ENCODE data around the gene RBBP8NL. TPM values are rescaled to one million over a fixed set of nuclear protein-coding genes. Genes with fewer than 3 reads are reported as not detected.
"Not testable (repeated sequence)": the region's sequence is repeated elsewhere in the genome, so short reads cannot be mapped to it uniquely, and the experiment has no call there.

The RBBP8NL gene
- polyA plus RNA-seq, 3 donors: not detected

DNA sequence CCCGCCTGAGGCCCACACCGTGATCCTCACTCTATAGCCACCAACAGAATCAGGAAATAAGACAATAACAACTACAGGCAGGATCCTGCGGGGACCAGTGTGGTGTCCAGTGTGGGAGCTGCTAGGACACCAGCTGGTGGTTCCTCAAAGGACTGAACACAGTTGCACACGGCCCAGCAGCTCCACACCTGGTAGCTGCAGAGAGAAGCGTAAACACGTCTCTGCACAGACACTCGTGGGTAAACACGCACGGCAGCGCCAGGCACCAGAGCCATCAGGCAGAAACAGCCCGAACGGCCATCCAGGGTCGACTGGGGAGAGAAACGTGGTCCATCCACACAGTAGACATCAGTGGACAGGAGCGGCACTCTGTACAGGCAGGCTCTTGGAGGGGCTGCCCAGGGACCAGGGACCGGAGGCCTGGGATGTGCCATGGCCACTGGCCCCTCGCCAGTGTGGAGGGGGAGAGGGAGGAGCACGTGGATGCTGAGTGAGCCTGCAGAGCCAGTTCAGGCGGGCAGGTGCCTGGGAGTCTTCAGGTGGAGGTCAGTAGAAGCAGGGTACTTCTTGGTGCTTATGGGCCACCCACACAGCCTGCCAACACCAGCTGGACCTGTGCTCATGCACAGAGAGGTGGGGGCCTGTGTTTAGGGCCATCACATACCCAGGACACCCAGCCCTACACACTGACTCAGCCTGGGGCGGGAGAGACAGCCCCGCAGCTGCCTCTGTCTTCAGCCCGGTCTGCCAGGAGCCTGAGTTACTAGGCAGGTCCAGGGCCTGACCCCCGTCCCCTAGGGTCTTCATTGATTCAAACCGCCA is 52.8 kb downstream of the RBBP8NL start:
- H3K4me3 Mint-ChIP-seq: no peak overlapping the region

DNA sequence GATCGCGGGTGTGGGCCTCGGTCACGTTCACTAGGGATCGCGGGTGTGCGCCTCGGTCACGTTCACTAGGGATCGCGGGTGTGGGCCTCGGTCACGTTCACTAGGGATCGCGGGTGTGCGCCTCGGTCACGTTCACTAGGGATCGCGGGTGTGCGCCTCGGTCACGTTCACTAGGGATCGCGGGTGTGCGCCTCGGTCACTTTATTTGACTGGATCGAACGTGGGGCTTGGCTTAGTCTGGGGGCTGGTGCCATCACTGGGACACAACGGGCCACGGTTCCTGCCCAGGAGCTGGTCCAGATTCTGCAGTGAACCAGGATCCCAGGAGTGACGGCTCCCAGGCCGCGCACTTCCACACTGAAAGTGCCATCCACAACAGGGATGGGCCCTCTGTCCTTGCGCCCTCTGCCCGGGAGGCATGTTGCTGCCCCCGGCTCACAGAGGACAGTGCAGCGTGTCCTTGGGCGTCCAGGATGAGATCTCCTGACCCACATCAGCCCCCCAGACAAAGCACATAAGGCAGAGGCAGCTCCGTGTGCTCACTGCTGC is 53.6 kb downstream of the RBBP8NL start:
- DNase-seq; H3K9me3 ChIP-seq (replicated peaks in 1 of 2; ENCODE audit: control insufficient read depth in 1 of 2, insufficient read depth in 1 of 2, low read length in 2 of 2); intact Hi-C loops (cut with micrococcal nuclease); H3K36me3 ChIP-seq (replicated peaks in 1 of 2; ENCODE audit: control insufficient read depth in 1 of 2, insufficient read depth in 2 of 2, low read length in 2 of 2); H3K27ac ChIP-seq (ENCODE audit: low read depth in 1 of 2, low read length in 2 of 2); H3K4me1 Mint-ChIP-seq; H3K9me3 Mint-ChIP-seq; H3K9ac ChIP-seq (ENCODE audit: insufficient read depth, low read length, poor library complexity, severe bottlenecking); H3K4me3 Mint-ChIP-seq; H3K4me2 ChIP-seq (replicated peaks; ENCODE audit: extremely low read depth, low read length, poor library complexity, severe bottlenecking); H3K36me3 Mint-ChIP-seq; H3K4me1 ChIP-seq (ENCODE audit: control insufficient read depth in 1 of 2, insufficient read depth in 2 of 2, low read length in 2 of 2); H3K79me2 ChIP-seq (ENCODE audit: insufficient read depth, low read length); H2AFZ ChIP-seq (ENCODE audit: insufficient read depth, low read depth, low read length, poor library complexity, severe bottlenecking); H3K27ac Mint-ChIP-seq; H3K4me3 ChIP-seq (replicated peaks in 1 of 3; ENCODE audit: low read depth in 2 of 3, low read length in 3 of 3); H4K20me1 ChIP-seq (ENCODE audit: insufficient read depth, low read length): not testable (repeated sequence)
- H3K27me3 Mint-ChIP-seq (ENCODE audit: low read depth in 3 of 3): peaks cover 13 to 36% (median 23%) of the 10 kb centered on the region in 3 donors
- peaks cover under 1 to 25% of the 10 kb centered on the region in 2 donors for H3K27me3 ChIP-seq (ENCODE audit: control insufficient read depth in 2 of 2, insufficient read depth in 2 of 2, low read length in 2 of 2)
- 86% methylated on average over 23 of the region's 40 CpGs for WGBS (ENCODE audit: insufficient coverage)

More for the DNA sequence above, 52.8 kb downstream of the RBBP8NL start:
- no peaks in the 10 kb centered on the region for H3K36me3 ChIP-seq (replicated peaks in 1 of 2; ENCODE audit: control insufficient read depth in 1 of 2, insufficient read depth in 2 of 2, low read length in 2 of 2)
- DNase-seq: no peak
- H3K27me3 ChIP-seq (ENCODE audit: control insufficient read depth in 2 of 2, insufficient read depth in 2 of 2, low read length in 2 of 2): peaks cover 0 to 17% of the 10 kb centered on the region in 2 donors
- H3K36me3 Mint-ChIP-seq: no peaks in the 10 kb centered on the region
- H3K9me3 ChIP-seq (replicated peaks in 1 of 2; ENCODE audit: control insufficient read depth in 1 of 2, insufficient read depth in 1 of 2, low read length in 2 of 2): no peaks in the 10 kb centered on the region
- H3K4me1 ChIP-seq (ENCODE audit: control insufficient read depth in 1 of 2, insufficient read depth in 2 of 2, low read length in 2 of 2): no peaks in the 10 kb centered on the region
- 73% methylated on average over 17 of the region's 24 CpGs for WGBS (ENCODE audit: insufficient coverage)
- peaks cover 4 to 28% (median 14%) of the 10 kb centered on the region in 3 donors for H3K27me3 Mint-ChIP-seq (ENCODE audit: low read depth in 3 of 3)
- no peak overlapping the region for H3K4me2 ChIP-seq (replicated peaks; ENCODE audit: extremely low read depth, low read length, poor library complexity, severe bottlenecking)
- H3K27ac ChIP-seq (ENCODE audit: low read depth in 1 of 2, low read length in 2 of 2): no peak overlapping the region
- H3K4me3 ChIP-seq (replicated peaks in 1 of 3; ENCODE audit: low read depth in 2 of 3, low read length in 3 of 3): no peak overlapping the region
- no peak overlapping the region for H3K9ac ChIP-seq (ENCODE audit: insufficient read depth, low read length, poor library complexity, severe bottlenecking)
- TF ChIP-seq, protein P1, sequence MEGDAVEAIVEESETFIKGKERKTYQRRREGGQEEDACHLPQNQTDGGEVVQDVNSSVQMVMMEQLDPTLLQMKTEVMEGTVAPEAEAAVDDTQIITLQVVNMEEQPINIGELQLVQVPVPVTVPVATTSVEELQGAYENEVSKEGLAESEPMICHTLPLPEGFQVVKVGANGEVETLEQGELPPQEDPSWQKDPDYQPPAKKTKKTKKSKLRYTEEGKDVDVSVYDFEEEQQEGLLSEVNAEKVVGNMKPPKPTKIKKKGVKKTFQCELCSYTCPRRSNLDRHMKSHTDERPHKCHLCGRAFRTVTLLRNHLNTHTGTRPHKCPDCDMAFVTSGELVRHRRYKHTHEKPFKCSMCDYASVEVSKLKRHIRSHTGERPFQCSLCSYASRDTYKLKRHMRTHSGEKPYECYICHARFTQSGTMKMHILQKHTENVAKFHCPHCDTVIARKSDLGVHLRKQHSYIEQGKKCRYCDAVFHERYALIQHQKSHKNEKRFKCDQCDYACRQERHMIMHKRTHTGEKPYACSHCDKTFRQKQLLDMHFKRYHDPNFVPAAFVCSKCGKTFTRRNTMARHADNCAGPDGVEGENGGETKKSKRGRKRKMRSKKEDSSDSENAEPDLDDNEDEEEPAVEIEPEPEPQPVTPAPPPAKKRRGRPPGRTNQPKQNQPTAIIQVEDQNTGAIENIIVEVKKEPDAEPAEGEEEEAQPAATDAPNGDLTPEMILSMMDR (IDR thresholded peaks at IDR 0.05): no peak
- H2AFZ ChIP-seq (ENCODE audit: insufficient read depth, low read depth, low read length, poor library complexity, severe bottlenecking): no peak overlapping the region
- H3K79me2 ChIP-seq (ENCODE audit: insufficient read depth, low read length): no peaks in the 10 kb centered on the region
- no peak overlapping the region for H3K27ac Mint-ChIP-seq
- H3K4me1 Mint-ChIP-seq: no peaks in the 10 kb centered on the region
- peaks cover 0 to 6% (median 2%) of the 10 kb centered on the region in 7 donors for H3K9me3 Mint-ChIP-seq
- intact Hi-C loops (cut with micrococcal nuclease): no loop called here
- no peaks in the 10 kb centered on the region for H4K20me1 ChIP-seq (ENCODE audit: insufficient read depth, low read length)
